GM18868 (cell line): ENCODE measurements around the gene U2SURP.
A peak's percentile ranks its signal among the peaks of the same experiment; 100 is the strongest.
"Not testable (repeated sequence)": the region's sequence is repeated elsewhere in the genome, so short reads cannot be mapped to it uniquely, and the experiment has no call there.

Experiments
- ATAC-seq: cut with Tn5 transposase; IDR thresholded peaks from one replicate; pipeline ENCODE4 v1.9.1; 2021; ENCODE audit warnings: mild to moderate bottlenecking, moderate library complexity; ENCODE audit not compliant: unreplicated experiment

The U2SURP gene

DNA sequence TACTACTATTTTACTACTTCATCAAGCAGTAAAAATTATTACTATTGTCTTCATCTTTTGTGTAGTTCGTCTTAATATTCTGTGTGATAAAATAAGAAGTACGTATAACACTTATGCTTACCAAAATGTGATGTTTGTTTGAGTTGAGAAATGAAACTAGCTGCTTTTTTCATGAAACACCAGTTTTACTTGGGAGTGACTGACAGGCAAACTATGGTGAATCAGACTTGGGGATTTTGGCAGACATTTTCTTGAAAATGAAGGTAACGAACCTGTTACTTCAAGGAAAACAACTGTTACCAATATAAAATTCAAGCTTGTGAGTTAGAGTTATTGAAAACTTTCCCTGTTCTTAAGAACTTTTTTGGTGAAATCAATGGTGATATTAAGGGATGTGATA, 10.3 kb downstream of the U2SURP start:
- no peak for ATAC-seq

DNA sequence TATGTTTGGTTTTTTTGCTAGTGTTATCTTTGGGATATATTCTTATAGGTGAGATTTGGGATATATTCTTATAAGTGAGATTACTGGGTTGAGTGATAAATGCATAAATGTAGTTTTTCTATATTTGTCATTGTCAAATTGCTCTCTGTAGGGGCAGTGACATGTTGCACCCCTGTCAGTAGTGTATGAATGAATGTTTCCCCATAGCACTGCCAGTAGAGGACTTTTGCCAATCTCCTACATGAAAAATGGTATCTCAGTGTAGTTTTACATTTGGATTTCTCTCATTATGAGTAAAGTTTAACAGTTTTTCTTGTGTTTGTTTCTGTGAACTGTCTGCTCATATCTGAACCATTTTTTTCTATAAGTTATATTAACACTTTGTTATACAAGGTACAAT, 13.6 kb downstream of the U2SURP start:
- ATAC-seq, result no peak

DNA sequence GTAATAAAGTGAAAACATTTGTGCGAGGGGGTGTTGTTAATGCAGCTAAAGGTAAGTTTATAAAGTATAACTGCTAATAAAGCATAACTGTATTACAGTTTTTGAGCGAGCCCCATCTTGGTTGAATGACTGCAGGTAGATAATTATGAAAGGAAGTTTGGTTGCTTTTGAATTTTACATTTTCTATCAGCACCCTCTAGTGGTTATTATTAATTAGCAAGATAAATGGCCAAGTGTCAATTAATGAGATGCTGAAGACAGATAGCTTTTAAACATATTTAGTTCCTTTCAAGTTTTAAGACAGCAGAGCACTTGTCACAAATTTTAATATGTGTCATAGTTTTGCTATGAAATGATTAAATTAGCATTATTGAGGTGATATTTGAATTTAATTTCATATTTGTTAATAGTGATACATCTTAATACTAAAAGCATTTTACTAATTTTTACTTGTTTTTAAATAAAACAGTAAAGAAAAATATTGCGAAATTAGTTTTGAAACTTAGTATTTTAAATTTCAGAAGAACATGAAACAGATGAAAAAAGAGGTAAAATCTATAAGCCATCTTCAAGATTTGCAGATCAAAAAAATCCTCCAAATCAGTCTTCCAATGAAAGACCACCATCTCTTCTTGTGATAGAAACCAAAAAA, 15.1 kb downstream of the U2SURP start:
- no peak for ATAC-seq

DNA sequence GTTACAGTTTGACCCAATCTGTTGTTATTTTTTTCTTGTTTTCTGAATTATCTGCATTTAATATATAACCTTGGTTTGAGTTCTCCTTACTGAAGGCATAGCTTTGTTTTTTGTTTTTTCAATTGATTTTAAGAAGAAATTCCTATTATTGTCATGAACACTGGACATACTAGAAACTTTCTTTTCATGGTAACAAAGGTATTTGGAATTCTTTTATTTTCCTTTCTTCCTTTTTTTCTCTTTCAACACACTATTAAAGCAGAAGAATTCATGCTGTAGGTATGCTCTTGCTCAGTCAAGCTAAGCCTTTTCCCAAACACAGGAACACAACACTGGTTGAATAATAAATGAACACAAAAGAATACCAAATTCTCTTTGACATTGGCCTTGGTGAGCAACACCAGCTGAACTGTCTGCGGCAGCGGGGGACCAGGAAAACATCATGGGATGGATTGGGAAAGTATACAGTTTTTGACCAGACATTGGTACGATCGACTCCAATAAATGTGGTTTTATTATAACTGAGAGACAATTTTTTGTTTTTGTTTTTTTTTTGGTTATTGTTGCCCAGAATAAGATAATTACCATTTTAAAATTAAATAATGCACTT, 23.1 kb downstream of the U2SURP start:
- no peak for ATAC-seq

DNA sequence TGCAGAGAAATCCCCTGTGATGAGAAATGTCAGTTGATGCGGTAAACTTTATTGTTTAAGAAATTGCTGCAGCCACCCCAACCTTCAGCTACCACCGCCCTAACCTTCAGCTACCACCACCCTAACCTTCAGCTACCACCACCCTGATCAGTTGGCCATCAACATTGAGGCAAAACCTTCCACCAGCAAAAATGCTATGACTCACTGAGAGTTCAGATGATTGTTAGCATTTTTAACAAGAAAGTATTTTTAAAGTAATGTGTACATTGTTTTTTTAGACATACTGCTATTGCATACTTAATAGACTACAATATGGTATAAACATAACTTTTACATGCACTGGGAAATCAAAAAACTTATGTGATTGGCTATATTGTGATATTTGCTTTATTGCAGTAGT, 30.0 kb downstream of the U2SURP start:
- no peak for ATAC-seq

DNA sequence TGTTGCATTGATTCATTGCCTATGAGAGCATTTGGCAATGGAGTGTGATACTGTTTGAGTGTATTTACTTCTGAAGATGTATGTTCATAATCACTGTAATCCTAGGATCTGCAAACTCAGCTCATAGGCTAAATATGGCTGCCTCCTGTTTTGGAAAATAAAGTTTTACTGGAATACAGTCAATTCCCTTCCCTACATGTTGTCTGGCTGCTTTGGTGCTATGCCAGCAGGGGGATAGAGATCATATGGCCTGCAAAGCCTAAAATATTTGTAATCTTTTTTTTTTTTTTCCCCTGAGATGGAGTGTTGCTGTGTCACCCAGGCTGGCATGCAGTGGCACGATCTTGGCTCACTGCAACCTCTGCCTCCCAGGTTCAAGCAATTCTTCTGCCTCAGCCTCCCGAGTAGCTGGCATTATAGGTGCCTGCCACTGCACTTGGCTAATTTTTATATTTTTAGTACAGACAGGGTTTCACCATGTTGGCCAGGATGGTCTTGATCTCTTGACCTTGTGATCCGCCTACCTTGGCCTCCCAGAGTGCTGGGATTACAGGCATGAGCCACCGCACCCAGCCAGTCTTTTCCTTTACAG, 30.5 kb downstream of the U2SURP start:
- ATAC-seq, result not testable (repeated sequence)

DNA sequence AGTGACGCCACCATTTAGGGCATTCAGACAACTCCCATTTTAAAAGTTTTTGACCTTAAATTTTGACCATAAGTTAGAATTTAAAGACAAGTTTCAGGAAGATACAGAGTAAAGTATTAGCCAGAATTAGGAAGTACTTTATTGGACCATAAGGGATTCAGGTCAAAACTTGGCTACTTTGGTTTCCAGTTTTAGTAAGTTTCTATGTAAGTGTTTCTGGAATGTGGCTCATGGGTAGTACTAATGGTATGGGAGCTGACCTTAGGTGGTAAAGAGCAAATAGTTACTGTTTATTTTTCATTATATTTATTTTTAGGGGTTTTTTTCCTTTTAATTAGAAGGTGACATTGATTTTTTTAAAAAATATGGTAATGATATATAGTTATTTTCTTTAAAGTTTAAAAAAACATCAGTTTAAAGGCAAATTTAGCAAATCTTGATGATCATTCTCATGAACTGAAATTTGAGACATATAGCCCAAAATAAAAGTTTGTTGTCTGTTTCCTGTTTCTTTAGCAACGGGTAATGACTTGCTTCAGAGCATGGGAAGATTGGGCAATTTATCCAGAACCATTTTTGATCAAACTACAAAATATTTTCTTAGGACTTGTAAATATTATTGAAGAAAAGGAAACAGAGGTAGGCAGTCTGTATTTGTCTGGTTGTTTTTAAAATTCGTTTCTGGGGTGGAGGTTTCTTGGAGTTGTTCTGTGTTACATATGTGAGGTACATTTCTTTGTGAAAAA, 34.3 kb downstream of the U2SURP start:
- no peak for ATAC-seq

DNA sequence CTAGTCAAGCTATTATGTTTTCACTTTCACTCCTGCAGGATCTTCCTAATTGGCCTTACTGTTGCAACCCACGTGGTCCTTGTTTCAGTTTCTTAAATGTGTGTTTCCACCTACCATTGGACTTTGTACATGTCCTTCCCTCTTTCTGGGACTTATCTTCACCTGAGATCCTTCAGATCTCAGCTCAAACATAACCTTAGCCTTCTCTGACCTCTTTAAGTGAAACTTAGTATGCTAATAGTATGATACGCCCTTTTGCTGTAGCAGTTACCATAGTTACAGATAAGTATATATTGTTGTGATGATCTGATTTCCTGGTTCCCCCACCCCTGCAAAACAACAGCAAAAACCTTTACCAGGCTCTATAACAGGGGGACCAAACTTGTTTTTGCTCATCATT, 35.2 kb downstream of the U2SURP start:
- ATAC-seq, result no peak

DNA sequence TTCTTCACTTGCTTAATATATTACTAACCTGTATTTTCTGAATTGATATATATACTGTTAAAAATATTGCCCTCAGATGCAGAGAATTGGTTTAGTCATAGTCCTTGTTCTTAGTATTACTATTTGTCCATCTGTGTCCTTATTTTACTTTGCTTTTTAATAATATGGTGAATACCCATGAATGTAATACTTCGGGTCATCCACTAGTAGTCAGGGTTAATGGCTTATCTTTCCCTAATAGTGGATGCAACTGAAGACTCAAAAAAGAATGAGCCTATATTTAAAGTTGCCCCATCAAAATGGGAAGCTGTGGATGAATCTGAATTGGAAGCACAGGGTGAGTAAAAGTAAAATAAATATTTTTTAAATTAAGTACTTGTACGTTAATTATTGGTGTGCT, 36.5 kb downstream of the U2SURP start:
- no peak for ATAC-seq

DNA sequence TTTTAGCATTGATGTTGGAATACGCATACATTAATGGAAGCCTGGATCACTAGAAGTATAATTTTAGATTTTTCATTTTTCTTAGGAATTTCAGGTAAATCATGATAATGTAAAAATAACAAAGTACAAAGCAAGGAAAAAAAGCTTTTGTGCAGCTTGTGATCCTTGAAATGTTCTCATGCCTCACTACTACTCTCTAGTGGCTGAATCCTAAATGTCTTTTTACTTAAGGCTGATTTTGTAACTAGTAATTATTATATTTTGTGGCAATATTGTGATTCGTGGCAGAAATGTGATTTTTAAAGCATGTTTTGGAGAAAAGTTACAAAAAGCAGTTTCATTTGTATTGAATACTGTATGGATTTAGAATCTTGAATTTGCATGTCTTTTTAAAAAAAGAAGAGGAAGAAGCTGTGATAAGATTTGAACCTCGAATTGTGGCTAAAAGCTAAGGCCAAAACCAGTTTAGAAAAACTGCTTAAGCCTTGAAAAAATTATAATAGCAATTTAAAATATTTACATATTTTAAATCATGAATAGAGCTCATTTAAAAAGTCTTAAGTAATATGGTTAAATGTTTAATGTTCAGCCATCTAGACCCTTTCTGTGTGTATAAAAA, 39.0 kb downstream of the U2SURP start:
- no peak for ATAC-seq

DNA sequence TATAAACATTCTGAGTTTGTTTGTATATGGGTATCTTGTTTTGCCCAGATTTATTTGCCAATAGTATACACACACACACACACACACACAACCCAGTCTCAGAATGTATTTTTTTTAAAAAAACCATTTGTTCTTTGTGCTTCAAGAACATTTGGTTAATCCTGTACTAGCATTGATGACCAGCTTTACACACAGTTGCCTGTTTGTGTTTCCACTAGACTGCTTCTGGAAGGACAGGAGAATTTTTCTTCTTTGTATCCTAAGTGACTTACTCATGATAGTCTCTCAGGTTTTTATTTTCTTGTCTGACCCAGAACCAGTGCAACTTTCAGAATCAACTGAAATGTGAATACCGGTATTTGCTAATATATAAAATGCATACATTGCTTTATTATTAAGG, 40.5 kb downstream of the U2SURP start:
- no peak for ATAC-seq

DNA sequence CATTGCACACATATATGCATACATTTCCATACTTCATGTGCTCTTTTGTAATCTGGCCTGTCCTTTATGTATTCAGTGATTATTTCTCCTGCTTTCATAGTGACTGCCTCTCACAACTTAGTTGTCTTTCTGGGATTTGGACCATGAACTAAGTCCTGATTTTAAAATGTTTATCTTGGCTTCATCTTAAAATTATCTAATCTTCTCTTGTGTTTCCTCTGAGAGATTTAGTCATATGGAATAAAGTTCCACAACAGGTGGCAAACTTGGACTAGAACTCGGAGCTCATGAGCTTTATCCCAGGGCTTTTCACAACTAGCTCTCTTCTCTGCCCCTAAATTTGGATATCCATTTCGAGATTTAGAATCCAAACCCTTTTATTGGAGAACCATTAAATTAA, 44.3 kb downstream of the U2SURP start:
- ATAC-seq, result no peak

DNA sequence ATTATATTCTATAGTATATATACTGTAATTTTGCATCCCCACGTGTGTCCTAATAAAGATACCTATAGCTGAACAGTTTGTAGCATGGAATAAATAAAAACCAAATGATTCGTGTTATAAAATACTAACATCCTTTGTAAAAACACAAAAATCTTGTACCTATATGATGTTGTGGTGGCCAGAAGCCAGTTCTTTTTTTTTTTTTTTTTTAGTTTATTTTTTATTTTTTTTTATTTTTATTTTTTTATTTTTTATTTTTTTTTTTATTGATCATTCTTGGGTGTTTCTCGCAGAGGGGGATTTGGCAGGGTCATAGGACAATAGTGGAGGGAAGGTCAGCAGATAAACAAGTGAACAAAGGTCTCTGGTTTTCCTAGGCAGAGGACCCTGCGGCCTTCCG, 44.7 kb downstream of the U2SURP start:
- not testable (repeated sequence) for ATAC-seq

DNA sequence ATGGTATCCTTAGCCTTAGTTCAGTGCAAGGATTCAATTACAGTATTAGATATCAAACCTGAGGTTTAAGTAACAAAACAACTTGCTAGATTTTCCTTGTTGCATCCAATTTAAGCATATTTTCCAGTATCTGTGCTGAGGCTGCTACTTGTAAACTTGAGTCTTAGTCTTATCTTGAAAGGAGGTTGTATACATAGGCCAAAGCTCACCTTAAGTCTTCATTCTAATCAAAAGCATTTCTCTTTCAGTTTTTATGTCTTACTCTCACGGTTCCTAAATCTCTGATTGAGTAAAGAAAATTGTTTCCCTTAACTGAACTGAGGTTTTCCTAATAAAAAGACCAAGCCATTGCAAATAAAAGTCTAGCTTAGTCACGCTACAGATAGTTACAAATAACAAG, 52.6 kb downstream of the U2SURP start:
- no peak for ATAC-seq

DNA sequence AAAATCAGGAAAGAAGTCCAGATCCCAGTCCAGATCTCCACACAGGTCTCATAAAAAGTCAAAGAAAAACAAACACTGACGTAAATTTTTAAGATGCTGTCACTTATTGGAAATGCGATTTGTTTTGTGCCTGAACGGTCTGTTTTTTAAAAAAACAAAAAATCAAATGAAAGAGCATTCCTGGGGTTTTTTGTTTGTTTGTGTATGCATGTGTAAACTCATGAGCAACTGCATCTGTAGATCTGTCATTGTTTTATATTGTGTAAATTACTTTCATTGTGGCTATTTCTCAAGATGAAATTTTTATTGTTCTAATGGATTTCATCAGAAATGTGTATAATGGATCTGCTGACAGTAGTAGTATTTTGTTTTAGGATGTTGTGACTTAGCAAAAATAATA, 55.0 kb downstream of the U2SURP start:
- no peak for ATAC-seq

DNA sequence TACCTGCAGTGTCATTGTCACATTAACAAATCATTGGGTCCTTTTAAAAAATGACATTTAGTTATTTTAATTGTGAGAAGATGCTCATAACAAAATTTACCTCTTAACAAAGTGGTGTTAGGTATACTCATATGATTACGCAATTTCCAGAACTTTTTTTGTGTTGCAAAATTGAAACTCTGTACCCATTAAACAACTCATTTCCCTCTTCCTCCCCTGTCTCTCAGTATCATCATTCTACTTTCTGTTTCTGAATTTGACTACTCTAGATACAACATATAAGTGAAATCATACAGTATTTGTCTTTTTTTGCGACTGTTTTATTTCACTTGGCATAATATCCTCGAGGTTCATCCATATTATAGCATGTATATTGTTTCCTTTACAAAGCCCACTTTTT, 59.5 kb downstream of the U2SURP start:
- peak; percentile 98 for ATAC-seq

DNA sequence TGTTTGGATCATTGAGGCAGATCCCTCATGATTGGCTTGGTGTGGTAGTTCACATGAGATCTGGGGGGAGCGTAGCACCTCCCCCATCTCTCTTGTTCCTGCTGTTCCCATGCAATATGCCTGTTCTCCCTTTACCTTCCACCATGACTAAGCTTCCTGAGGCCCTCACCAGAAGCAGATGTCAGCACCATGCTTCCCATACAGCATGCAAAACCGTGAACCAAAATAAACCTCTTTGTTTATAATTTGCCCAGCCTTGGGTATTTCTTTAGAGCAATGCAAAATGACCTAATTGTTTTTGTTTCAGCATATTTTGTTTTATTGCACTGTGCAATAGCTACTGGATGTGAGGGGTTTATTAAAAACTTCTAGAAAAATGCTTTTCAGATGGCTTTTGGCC, 61.6 kb downstream of the U2SURP start:
- ATAC-seq, result no peak

DNA sequence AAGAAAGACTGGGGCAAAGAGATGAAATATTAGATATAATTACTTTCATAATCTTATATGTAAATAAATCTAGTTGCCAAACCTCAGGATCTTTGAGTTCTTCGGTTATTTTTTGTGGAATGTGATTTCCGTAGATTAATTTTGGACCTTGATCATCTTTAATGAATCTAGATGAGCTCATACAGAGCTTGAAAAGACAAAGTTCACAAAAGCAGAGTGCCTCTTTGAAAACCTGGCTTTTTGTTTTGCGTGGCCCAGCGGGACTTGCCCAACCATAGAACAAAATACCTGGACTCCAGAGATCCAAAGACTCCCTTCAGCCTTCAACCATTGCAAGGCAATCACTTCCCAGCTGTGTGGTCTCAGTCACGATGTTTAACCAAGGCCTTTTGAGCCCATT, 63.4 kb downstream of the U2SURP start:
- no peak for ATAC-seq

DNA sequence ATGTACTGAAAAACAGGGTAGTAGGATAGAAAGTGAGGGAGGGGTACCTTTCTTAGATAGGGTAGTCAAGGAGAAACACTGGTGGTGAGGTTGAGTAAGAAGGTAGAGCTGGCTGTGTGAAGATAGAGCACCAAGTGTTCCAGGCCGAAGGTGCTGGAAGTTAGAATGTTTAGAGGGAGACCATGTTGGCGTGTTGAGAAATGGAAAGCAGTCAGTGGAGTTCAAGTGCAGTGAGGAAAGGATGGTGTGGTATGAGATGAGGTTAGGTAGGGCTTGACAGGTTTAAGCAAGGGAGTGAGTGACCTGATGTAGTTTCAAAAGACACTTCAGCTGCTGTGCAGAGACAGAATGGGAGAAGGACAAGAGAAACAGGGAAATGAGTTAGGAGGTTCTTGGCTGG, 64.0 kb downstream of the U2SURP start:
- ATAC-seq, result no peak

DNA sequence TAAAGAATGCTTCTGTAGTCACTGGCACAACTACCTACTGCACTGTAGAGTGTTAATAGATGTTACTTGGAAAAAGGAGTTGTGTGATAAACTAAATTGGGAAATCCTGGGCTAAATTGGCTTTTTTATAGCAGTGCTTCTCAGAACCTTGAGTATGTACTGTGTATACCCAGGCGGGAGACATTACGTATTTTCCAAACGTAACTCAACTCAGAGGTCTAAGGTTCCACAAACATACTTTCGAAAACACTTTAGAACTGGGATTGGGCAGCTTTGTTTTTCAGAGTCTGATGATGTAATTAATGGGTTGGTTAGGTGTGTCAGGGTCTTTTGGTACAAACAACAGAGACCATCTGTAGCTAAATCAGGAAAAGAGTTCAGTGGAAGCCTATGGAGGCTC, 64.7 kb downstream of the U2SURP start:
- no peak for ATAC-seq

DNA sequence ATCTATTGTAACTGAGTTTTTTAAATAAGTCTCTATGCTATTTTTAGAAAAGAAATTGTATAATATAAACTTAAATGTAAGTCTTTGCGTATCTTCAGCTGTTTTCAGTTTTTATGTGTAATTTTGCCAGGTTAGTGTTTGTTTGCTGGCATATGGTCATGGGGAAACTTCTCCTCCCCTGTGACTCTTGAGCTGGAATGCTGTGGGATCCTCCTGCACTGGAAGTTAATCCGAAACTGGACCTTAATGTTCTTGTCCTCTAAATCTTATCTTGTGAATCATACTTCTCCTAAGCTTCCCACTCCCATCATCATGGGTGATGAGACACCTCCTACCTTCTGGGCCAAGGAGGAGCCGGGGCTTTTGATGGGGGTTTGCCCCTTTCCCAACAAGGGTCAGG, 65.8 kb downstream of the U2SURP start:
- ATAC-seq, result no peak

DNA sequence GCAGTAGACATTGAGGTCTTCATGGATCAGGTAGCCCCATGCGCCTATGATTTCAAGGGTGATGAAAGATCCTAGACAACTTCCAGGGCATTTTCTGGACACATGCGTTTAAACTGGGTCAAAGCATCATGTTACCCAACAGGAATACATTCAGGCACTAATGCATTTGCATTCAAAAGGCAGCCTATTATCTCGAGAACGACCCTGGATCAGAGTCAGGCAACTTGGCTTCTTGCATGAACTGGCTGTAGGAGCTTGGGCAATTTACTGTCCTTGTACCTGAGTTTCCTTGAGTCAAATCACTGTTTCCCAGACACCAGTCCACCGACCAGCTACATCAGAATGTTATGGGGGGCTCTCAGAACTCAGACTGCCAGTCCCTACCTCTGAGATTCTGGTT, 66.7 kb downstream of the U2SURP start:
- ATAC-seq, result no peak
